IMR-90 (cell line): ENCODE measurements around the gene ELK3. TPM values are rescaled to one million over a fixed set of nuclear protein-coding genes. Genes with fewer than 3 reads are reported as not detected.

Experiments
- ATAC-seq: fragments of 200-7000 bp; cut with Tn5 transposase; 2 replicates; pipeline ENCODE4 v1.9.1; 2020; ENCODE audit warnings: low read depth, mild to moderate bottlenecking, moderate library complexity
- BruUV-seq: library from RNA; stranded (reverse); fragments of 400-500 nt; replicated peaks from 2 replicates; lab custom pipeline; 2021; lab: Mats Ljungman, UMichigan
- CTCF ChIA-PET: fragments of 300-600 bp; formaldehyde crosslinking; extraction: SDS; loops from one replicate; lab custom pipeline; 2021; ENCODE audit warnings: antibody characterized with exemption; lab: Yijun Ruan, JAX
- POLR2A ChIA-PET: fragments of 300-600 bp; sonication (Branson Sonifier 250); formaldehyde crosslinking; loops from one replicate; lab custom pipeline; 2022; ENCODE audit warnings: antibody characterized with exemption; ENCODE audit not compliant: unreplicated experiment; lab: Charles Lee
- DNase-seq: peaks from one replicate; pipeline ENCODE4 v3.0.0; 2013
- H2AFZ ChIP-seq: replicated peaks from 2 replicates; pipeline ENCODE3; 2013; ENCODE audit warnings: low read length, mild to moderate bottlenecking; ENCODE audit not compliant: poor library complexity
- H2AK5ac ChIP-seq: 2 replicates; pipeline ENCODE4 v1.6.1; 2013; ENCODE audit warnings: low read depth, low read length, inconsistent platforms
- H2AK9ac ChIP-seq: replicated peaks from 2 replicates; pipeline ENCODE3; 2013; ENCODE audit warnings: mild to moderate bottlenecking, low read depth, low read length, moderate library complexity; ENCODE audit not compliant: poor library complexity
- H2BK120ac ChIP-seq: 2 replicates; pipeline ENCODE4 v1.6.1; 2013; ENCODE audit warnings: low read depth, low read length, inconsistent platforms
- H2BK15ac ChIP-seq: 3 replicates; pipeline ENCODE4 v1.6.1; 2013; ENCODE audit warnings: low read depth, low read length, inconsistent platforms
- H2BK20ac ChIP-seq: 2 replicates; pipeline ENCODE4 v1.6.1; 2013; ENCODE audit warnings: low read depth, mild to moderate bottlenecking, inconsistent platforms, low read length, moderate library complexity
- H2BK5ac ChIP-seq: 2 replicates; pipeline ENCODE4 v1.6.1; 2013; ENCODE audit warnings: mild to moderate bottlenecking, low read depth, low read length, inconsistent platforms; ENCODE audit not compliant: poor library complexity, severe bottlenecking
- H3K14ac ChIP-seq: replicated peaks from 2 replicates; pipeline ENCODE4 v1.6.1; 2013; ENCODE audit warnings: low read depth, low read length, inconsistent platforms
- H3K18ac ChIP-seq: 2 replicates; pipeline ENCODE4 v1.6.1; 2013; ENCODE audit warnings: low read depth, low read length, control low read depth
- H3K23ac ChIP-seq: 2 replicates; pipeline ENCODE4 v1.6.1; 2013; ENCODE audit warnings: low read depth, low read length, inconsistent platforms
- H3K27ac ChIP-seq: 2 replicates; pipeline ENCODE4 v1.5.1; 2013; ENCODE audit warnings: mild to moderate bottlenecking, control low read depth, low read length; ENCODE audit not compliant: insufficient read depth
- H3K27me3 ChIP-seq: 2 replicates; pipeline ENCODE4 v1.6.1; 2013; ENCODE audit warnings: low read length; ENCODE audit not compliant: control insufficient read depth, insufficient read depth
- H3K36me3 ChIP-seq: 2 replicates; pipeline ENCODE4 v1.6.1; 2013; ENCODE audit warnings: low read length, mixed read lengths; ENCODE audit not compliant: control insufficient read depth, insufficient read depth
- H3K4ac ChIP-seq: 2 replicates; pipeline ENCODE4 v1.6.1; 2013; ENCODE audit warnings: low read depth, low read length, inconsistent platforms
- H3K4me1 ChIP-seq: 2 replicates; pipeline ENCODE4 v1.6.1; 2013; ENCODE audit warnings: low read length, mixed read lengths; ENCODE audit not compliant: control insufficient read depth, insufficient read depth
- H3K4me2 ChIP-seq: 2 replicates; pipeline ENCODE4 v1.6.1; 2013; ENCODE audit warnings: low read depth, mild to moderate bottlenecking, control low read depth, low read length, moderate library complexity
- H3K4me3 ChIP-seq: 2 replicates; pipeline ENCODE4 v1.5.1; 2013; ENCODE audit warnings: low read depth, mild to moderate bottlenecking, control low read depth, low read length, moderate library complexity; ENCODE audit not compliant: insufficient read depth
- H3K56ac ChIP-seq: 2 replicates; pipeline ENCODE4 v1.6.1; 2013; ENCODE audit warnings: low read length, inconsistent platforms; ENCODE audit not compliant: insufficient read depth; ENCODE audit errors: extremely low read depth
- H3K79me1 ChIP-seq, 2 experiments: 2 replicates each; pipeline ENCODE4 v1.6.1; 2013; ENCODE audit warnings: low read length in 2 of 2, inconsistent platforms in 1 of 2, low read depth in 1 of 2
- H3K9ac ChIP-seq: 2 replicates; pipeline ENCODE4 v1.6.1; 2013; ENCODE audit warnings: low read depth, low read length, control low read depth
- H3K9me1 ChIP-seq: 2 replicates; pipeline ENCODE4 v1.6.1; 2013; ENCODE audit warnings: low read length, inconsistent platforms; ENCODE audit not compliant: insufficient read depth
- H3K9me3 ChIP-seq: 2 replicates; pipeline ENCODE4 v1.6.1; 2013; ENCODE audit warnings: low read length; ENCODE audit not compliant: control insufficient read depth, insufficient read depth
- H4K20me1 ChIP-seq: 2 replicates; pipeline ENCODE4 v1.6.1; 2013; ENCODE audit warnings: low read length, inconsistent platforms; ENCODE audit not compliant: insufficient read depth
- H4K5ac ChIP-seq: 2 replicates; pipeline ENCODE4 v1.6.1; 2013; ENCODE audit warnings: mild to moderate bottlenecking, low read depth, low read length, control low read depth
- H4K8ac ChIP-seq, 2 experiments: 2 replicates each; pipeline ENCODE4 v1.6.1; 2013; ENCODE audit warnings: low read depth in 2 of 2, low read length in 2 of 2, control low read depth in 1 of 2, inconsistent platforms in 1 of 2
- H4K91ac ChIP-seq: 2 replicates; pipeline ENCODE4 v1.6.1; 2013; ENCODE audit warnings: low read depth, low read length, inconsistent platforms; ENCODE audit not compliant: insufficient read depth
- MAZ ChIP-seq: IDR thresholded peaks from 2 replicates; pipeline ENCODE4 v1.6.1; 2012; ENCODE audit warnings: low read depth, mild to moderate bottlenecking, low read length, improper control_type of control experiment, moderate library complexity, borderline replicate concordance
- MXI1 ChIP-seq: IDR thresholded peaks from 2 replicates; pipeline ENCODE4 v1.6.1; 2012; ENCODE audit warnings: low read depth, mild to moderate bottlenecking, low read length, moderate library complexity, borderline replicate concordance
- RCOR1 ChIP-seq: IDR thresholded peaks from 2 replicates; pipeline ENCODE4 v1.6.1; 2012; ENCODE audit warnings: mild to moderate bottlenecking, low read length, improper control_type of control experiment; ENCODE audit not compliant: insufficient replicate concordance
- WGBS, 2 experiments: methylation state at CpG; one replicate each; pipeline versions ENCODE4 v1.1.5 to v1.1.7; 2013; ENCODE audit warnings: missing lambda C conversion rate in 2 of 2; ENCODE audit not compliant: insufficient read length in 1 of 2; ENCODE audit errors: extremely low coverage in 2 of 2; 5-methylcytosine and 5-hydroxymethylcytosine counted together
- dilution Hi-C: fragments of 300-500 bp; cut with HindIII; formaldehyde crosslinking; loops from one replicate; pipeline ENCODE4 v1.14.3; 2018; ENCODE audit warnings: low sequenced_read_pairs; ENCODE audit not compliant: unreplicated experiment
- in situ Hi-C: fragments of 300-500 bp; cut with MboI; formaldehyde crosslinking; loops from 3 replicates; pipeline ENCODE4 v1.14.3; 2019; ENCODE audit warnings: low sequenced_read_pairs, inconsistent platforms, mixed read lengths
- intact Hi-C: fragments of 100-400 bp; cut with micrococcal nuclease; formaldehyde crosslinking; loops from 2 replicates; pipeline ENCODE4 v1.10.0; 2022
- polyA plus RNA-seq, 3 experiments: library from polyadenylated mRNA; depleted of rRNA; stranded (reverse); fragments of >200 nt; gene quantifications; 2 replicates each; pipeline ENCODE4 v1.2.3, GENCODE V29; 2012; ENCODE audit warnings: low replicate concordance in 1 of 3
- total RNA-seq: library from RNA; depleted of rRNA; stranded (reverse); fragments of >200 nt; gene quantifications from 2 replicates; pipeline ENCODE4 v1.2.3, GENCODE V29; 2012
- TF ChIP-seq, protein P1 (sequence below): fragments of 150-350 bp; IDR thresholded peaks from 2 replicates; pipeline ENCODE4 v1.6.1; 2017; ENCODE audit warnings: mild to moderate bottlenecking, antibody characterized with exemption, low read length, low read depth

Gene ELK3
- total and polyA plus RNA-seq, 2 of the 4 experiments (the other 2 are of a cell fraction) = 14.5 to 27.5 TPM

DNA sequence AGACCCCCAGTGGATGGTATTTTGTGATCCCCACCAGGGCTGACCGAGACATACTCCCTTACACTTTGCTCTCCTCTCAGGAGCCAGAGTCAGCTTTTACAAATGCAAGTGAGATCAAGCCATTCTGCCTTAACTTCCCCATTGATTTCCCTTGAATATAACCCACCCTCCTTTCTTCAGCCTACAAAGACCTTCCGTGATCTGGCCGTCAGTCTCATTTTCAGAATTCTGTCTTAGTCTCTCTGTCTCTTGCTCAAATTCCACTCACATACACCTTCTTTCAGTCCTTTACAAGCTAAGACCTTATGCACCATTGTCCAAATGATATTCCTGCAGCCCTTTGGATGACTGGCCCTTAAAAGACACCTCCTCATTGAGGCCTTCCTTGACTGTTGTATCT, 39.0 kb upstream of the ELK3 start:
- Histone ChIP-seq H3K36me3 (no peaks in the 10 kb centered on the region), H3K18ac (no peak overlapping the region), H2BK5ac (no peak overlapping the region), H2AFZ (no peak overlapping the region), H2BK20ac (no peak overlapping the region), H2BK15ac (no peak overlapping the region), H3K9me1 (no peaks in the 10 kb centered on the region), H3K4me1 (no peaks in the 10 kb centered on the region), H2AK5ac (no peak overlapping the region), H3K56ac (no peak overlapping the region), H3K9me3 (no peaks in the 10 kb centered on the region), H4K20me1 (no peaks in the 10 kb centered on the region), H3K14ac (no peak overlapping the region), H3K4ac (no peak overlapping the region), H3K9ac (no peak overlapping the region), H3K4me3 (no peak overlapping the region), H2AK9ac (no peak overlapping the region), H3K27me3 (peaks cover 7% of the 10 kb centered on the region; the same call in 1 of the 2 replicates), H4K91ac (no peak overlapping the region), H3K27ac (no peak overlapping the region), H2BK120ac (no peak overlapping the region), H3K4me2 (no peak overlapping the region), H3K79me1 (no peaks in the 10 kb centered on the region), H3K23ac (no peak overlapping the region), H4K5ac (no peak overlapping the region), H4K8ac (no peak overlapping the region)
- DNase-seq (no peak), ATAC-seq (no peak)
- intact Hi-C loops (no loop called here), in situ Hi-C loops (no loop called here), dilution Hi-C loops (no loop called here)
- BruUV-seq = no TSS peak
- WGBS, 2 experiments = 79% methylated on average over 3 of the region's 3 CpGs; no CpG with 5 or more reads in 1 of the 2 experiments
- POLR2A ChIA-PET = no interaction called here
- no peak for TF ChIP-seq MXI1
- TF ChIP-seq, protein P1, sequence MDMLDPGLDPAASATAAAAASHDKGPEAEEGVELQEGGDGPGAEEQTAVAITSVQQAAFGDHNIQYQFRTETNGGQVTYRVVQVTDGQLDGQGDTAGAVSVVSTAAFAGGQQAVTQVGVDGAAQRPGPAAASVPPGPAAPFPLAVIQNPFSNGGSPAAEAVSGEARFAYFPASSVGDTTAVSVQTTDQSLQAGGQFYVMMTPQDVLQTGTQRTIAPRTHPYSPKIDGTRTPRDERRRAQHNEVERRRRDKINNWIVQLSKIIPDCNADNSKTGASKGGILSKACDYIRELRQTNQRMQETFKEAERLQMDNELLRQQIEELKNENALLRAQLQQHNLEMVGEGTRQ = no peak
- no peak for TF ChIP-seq RCOR1
- no peak for TF ChIP-seq MAZ
- CTCF ChIA-PET = no interaction called here
